Measurements from ENCODE around the gene KCNIP4.
A peak's percentile ranks its signal among the peaks of the same experiment; 100 is the strongest.

The KCNIP4 gene

DNA sequence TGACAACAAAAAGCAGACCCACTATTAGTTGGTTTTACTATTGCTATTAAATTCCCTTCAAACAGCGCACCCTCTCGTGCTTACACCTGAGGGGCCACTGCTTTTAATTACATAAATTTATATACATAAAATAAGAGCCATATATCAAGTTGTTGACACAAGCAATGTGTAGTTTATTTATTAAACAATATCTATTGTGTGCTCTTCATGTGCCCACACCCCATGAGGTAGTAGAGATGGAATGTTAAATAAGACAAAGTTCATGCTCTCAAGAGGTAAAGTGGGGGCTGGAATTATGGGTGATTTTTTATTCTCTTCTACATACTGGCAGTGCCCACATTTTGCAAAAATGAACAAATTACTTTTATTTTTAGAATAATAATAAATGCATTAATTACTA, 47.3 kb downstream of the KCNIP4 start:
- DNase-seq (ENCODE audit: low spot score): no peak

DNA sequence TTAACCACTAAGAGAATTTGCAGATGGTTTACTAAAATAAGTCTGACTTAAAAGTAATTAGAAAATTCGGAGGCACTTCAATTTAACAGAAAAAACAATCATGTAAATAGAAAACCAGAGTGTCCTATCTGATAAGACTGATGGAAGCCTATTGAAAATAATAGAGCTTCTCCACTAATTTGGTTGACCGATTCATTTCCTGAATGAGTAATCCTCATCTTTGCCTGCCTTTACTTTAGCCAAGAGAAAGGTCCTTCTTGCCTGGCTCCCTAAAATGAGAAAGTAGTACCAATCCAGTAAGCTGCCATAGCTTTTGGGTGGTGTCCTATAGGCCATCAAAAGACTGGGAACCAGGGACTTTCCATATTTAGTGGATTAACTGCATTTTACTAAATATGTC, 48.4 kb downstream of the KCNIP4 start:
- DNase-seq (ENCODE audit: low spot score): no peak

DNA sequence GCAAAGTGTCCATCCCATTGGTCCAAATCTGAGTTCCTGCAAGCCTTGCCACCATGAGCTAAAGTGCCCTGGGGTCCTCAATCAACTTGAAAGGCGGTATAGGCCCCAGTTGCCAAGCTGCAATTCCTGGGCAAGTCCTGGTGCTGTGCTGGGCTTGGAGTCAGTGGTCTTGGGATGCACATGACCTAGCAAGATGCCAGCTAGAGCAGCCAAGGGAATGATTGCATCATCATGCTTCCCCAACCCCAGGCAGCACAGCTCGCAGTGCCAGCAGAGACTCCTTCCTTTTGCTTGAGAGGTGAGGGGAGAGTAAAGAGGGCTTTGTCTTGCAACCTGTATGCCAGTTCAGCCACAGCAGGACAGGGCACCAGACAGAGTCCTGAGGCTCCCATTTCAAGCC, 50.5 kb downstream of the KCNIP4 start:
- no peak for DNase-seq (ENCODE audit: low spot score)

- no peak for DNase-seq (ENCODE audit: low spot score)
Observed at GRCh38 chr4:21896767-21897166, 51.8 kb downstream of the KCNIP4 start.

DNA sequence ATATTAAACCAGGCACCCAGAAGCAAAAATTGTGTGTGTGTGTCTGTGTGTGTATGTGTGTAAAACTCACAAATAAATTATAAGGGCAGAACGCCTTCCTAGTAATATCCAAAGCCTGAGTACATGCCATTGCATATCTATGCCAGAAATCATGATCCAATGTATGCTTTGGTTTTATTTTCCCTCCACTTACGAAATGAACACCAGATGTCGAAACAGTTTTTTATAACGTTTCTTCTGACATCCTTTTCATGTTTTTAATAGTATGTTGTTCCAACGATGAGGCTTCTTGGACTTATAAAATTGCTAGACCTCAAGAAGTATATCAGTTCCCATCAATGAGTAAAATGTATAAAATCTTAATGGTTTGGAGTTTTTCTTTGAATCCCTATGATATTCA, 55.4 kb downstream of the KCNIP4 start:
- DNase-seq (ENCODE audit: low spot score): no peak

- no peak for DNase-seq (ENCODE audit: low spot score)
Observed at GRCh38 chr4:21890231-21890630, 58.3 kb downstream of the KCNIP4 start.

DNA sequence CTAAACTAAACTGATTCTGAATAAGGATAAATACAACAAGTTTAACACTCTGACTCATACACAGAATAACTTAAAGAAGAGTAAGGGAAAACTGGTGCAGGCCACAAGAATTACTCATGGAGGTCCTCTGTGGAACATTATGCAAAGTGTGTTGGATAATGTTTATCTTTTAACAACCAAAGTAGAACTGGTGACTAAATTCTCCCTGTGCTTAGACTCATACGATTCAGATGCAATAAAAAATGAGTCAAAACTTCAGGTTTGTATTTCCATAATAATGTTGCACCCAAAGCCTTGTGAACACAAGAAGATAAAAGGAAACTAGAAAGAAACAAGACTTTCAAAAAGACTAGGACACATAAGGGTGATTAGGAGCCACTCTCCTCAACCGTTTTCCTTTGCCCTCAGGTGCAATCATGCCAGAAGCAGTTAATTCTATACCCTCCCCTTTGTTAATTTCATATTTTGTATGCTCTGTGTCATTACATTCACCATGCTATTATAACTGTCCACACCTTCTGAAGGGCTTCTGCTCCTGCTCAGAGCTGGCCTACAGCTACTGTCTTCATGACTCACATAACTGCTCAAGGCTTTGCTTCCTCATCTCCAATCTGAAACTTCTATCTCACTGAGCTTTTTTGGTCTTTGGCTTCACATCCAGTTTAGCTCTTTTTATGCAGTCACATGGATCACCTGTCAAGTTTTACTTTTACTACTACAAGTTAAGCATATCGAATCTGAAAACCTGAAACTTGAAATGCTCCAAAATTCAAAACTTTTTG, 60.2 kb downstream of the KCNIP4 start:
- DNase-seq (ENCODE audit: low spot score): peak; percentile 12

DNA sequence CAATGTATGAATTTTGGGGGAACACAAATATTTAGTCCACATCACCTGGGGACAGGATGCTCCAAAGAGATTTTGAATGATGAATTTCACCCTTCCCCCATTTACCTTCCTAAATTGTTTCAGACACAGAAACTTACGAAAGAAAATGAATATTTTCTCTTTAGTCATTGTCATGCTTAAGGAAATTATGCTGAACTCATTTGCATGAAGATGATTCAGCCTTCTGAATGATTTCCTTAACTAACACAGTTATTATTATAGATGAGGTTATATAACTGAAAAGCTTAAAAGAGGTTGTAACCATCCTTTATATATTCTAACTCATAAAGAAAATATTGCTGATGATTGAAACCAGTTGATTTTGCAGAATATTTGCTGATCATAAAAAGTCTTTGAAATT, 61.1 kb downstream of the KCNIP4 start:
- no peak for DNase-seq (ENCODE audit: low spot score)

- DNase-seq (ENCODE audit: low spot score): no peak
Observed at GRCh38 chr4:21885770-21886169, 62.8 kb downstream of the KCNIP4 start.

DNA sequence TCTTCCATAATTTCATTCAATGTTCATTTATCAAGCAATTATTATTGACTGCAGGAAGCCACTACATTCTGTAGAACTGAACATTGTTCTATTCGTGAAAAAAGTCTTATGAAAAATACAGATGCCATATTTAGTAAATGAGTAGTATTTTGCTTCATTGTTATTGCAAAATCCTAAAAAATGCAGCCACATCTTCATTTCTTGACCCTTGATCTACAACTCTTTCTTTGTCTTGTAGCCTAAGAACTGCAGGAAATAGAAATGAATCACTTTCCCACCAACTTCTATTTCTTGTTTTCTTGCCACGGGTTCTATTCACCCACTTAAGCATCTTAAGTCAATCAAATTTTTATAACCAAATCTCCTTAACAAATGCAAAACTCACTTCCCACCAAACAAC, 63.3 kb downstream of the KCNIP4 start:
- no peak for DNase-seq (ENCODE audit: low spot score)

DNA sequence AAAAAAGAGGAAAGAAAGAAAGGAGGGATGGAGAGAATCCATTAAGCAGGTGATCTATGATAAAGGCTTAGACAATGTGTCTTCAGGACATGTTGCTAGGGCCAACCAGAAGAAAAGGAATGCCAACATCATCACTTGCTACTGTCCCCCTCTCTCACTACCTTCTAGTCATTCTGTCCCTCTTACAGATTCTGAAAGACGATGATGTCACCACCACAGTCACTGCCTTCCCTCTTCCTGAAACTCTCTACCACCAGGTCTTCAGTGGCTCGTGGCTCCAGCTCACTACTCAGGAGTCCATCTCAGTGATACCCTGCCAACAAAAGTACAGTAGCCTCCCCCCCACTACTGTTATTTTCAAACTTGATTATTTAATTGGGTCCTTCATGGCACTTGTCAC, 64.0 kb downstream of the KCNIP4 start:
- DNase-seq (ENCODE audit: low spot score): no peak

GRCh38 chr4:21882051-21882839, 66.3 kb downstream of the KCNIP4 start:
- DNase-seq (ENCODE audit: low spot score): no peak

GRCh38 chr4:21879187-21879586, 69.4 kb downstream of the KCNIP4 start:
- DNase-seq (ENCODE audit: low spot score): peak; percentile 15

- DNase-seq (ENCODE audit: low spot score): no peak
Observed at GRCh38 chr4:21876711-21877110, 71.9 kb downstream of the KCNIP4 start.

- no peak for DNase-seq (ENCODE audit: low spot score)
Observed at GRCh38 chr4:21873145-21873544, 75.4 kb downstream of the KCNIP4 start.

- no peak for DNase-seq (ENCODE audit: low spot score)
Observed at GRCh38 chr4:21872101-21872500, 76.5 kb downstream of the KCNIP4 start.

- DNase-seq (ENCODE audit: low spot score): no peak
Observed at GRCh38 chr4:21869978-21870745, 78.4 kb downstream of the KCNIP4 start.

GRCh38 chr4:21864686-21865085, 83.9 kb downstream of the KCNIP4 start:
- no peak for DNase-seq (ENCODE audit: low spot score)

DNA sequence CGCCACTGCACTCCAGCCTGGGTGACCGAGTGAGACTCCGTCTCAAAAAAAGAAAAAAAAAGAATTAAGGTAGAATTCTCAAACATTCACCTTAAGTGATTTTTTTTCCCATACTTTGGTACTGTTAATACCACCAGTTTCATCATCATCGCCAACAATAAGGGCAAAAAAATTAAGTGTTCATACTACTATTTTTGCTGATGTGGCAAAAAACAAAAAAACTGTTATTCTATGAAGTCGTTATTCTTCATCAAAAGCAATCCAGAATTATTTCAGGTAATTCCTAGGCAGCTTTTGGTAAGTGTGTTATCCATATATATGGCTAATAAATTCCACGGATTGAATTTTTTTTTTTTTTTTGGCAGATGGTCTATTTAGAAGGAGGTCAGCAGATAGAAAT, 85.7 kb downstream of the KCNIP4 start:
- no peak for DNase-seq (ENCODE audit: low spot score)

DNA sequence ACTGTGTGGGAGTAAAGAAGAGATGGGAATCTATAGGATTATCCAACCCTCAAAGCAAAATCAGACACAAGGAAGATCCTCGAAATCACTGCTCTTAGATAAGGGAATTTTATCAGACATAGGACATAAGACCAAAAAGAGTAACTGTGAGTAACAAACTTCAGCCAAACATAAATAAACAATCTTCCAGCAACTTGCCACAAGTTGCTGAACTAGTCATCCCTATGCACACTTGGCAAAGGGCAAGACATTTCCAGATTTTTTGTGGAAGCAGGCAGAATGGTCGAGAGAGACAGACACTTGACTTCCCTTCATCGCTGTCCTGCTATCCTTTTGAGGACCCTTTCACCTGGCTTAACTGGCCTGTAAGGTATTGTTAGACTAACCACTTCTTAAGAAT, 89.6 kb downstream of the KCNIP4 start:
- peak; percentile 68 for DNase-seq (ENCODE audit: low spot score)

- DNase-seq (ENCODE audit: low spot score): no peak
Observed at GRCh38 chr4:21856754-21857153, 91.8 kb downstream of the KCNIP4 start.

DNA sequence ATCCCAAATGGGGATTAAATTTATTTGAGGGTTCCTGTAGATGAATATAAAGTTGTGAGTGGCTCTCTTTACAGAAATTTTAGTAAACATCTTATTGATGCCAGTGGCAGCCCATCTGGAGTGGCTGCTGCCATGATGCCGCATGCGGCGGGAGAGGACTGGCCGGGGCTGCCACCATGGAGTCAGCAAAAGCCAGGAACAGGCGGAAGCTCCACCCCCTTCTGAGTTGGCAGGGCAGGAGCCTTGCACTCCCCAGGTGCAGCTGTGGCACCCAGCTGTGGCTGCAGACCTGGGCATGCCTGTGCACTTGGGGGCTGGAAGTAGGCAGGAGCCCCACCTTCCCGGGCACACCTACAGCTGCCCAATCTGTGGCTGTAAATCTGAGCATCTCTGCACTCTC, 92.3 kb downstream of the KCNIP4 start:
- no peak for DNase-seq (ENCODE audit: low spot score)

DNA sequence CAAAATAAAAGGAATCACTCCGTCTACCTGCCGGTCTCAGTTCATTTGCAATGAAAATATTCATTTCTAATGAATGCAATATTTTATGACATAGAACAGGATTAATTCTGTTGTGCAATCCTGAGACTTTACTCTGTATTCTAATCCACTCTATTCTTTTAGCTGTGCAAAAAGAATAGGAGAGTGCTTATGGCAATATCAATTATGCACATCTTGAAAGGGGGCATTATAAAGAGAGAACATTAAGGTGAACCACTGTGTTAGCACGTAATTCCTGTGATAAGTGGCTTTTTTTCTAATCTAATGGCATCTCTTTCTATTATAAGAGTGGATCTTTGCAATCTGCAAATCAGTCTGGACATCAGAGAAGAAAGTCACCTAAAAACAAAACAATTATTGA, 99.5 kb downstream of the KCNIP4 start:
- DNase-seq (ENCODE audit: low spot score): no peak
